H1 (cell line): Measurements from ENCODE around the gene APBA2. TPM values are rescaled to one million over a fixed set of nuclear protein-coding genes. Genes with fewer than 3 reads are reported as not detected.

Experiments
- FOSL1 ChIP-seq: IDR thresholded peaks from 2 replicates; pipeline ENCODE4 v1.6.1; 2011; ENCODE audit warnings: mild to moderate bottlenecking, low read depth, low read length, moderate library complexity; ENCODE audit not compliant: insufficient read depth
- KDM5A ChIP-seq: fragments of 200-600 bp; IDR thresholded peaks from 2 replicates; pipeline ENCODE4 v1.7.1; 2012; ENCODE audit warnings: mild to moderate bottlenecking, low read length, inconsistent platforms, mixed read lengths
- NANOG ChIP-seq: IDR thresholded peaks from 2 replicates; pipeline ENCODE4 v1.6.1; 2011; ENCODE audit warnings: low read length, low read depth, mild to moderate bottlenecking, inconsistent platforms; ENCODE audit not compliant: insufficient read depth, poor library complexity, severe bottlenecking
- SIN3A ChIP-seq, 2 experiments: IDR thresholded peaks in 1 of 2; conservative IDR thresholded peaks in 1 of 2; 2 replicates each; pipeline ENCODE4 v1.6.1; 2011 to 2012; ENCODE audit warnings: low read length in 2 of 2, improper control_type of control experiment in 1 of 2, low read depth in 1 of 2, mild to moderate bottlenecking in 1 of 2
- SP2 ChIP-seq: IDR thresholded peaks from 2 replicates; pipeline ENCODE4 v1.6.1; 2012; ENCODE audit warnings: mild to moderate bottlenecking, low read length, inconsistent platforms
- SP4 ChIP-seq: IDR thresholded peaks from 2 replicates; pipeline ENCODE4 v1.6.1; 2012; ENCODE audit warnings: low read length, inconsistent platforms
- polyA plus RNA-seq, 7 experiments: library from polyadenylated mRNA; depleted of rRNA in 3 of 7; stranded (reverse) in 5 of 7; unstranded in 2 of 7; fragments of >200 nt in 5 of 7; fragments of 200-250 nt in 2 of 7; gene quantifications; 1 replicate in 5 of 7; 2 replicates in 1 of 7; 4 replicates in 1 of 7; pipeline versions ENCODE4 v1.2.1 to v1.2.3, GENCODE V29; 2011 to 2013; ENCODE audit warnings: missing spikeins in 2 of 7, mixed read lengths in 2 of 7
- total RNA-seq: library from RNA; stranded (reverse); fragmentation: NEBNext Ultra II Directional; extraction: Animal tissue kit (Norgen Biotek cat#: 25700); gene quantifications from 2 replicates; pipeline ENCODE4 v1.2.1, GENCODE V29; 2021

APBA2 gene
- total and polyA plus RNA-seq, 2 of the 8 experiments (the other 6 are each of a cell fraction or from before 2014, with no cell fraction given), result 15.5 to 19.0 TPM

- TF ChIP-seq FOSL1, result no peak
- TF ChIP-seq SIN3A (conservative IDR thresholded peaks at IDR 0.05 in 1 of 2, IDR thresholded peaks at IDR 0.05 in 1 of 2; ENCODE audit: low read depth in 1 of 2, low read length in 2 of 2), result no peak
- TF ChIP-seq KDM5A, result no peak
- TF ChIP-seq SP4, result no peak
- TF ChIP-seq NANOG, result no peak
- TF ChIP-seq SP2, result no peak
These were observed 237.4 kb downstream of the APBA2 start (continued) for GRCh38 chr15:29123171-29123570.
